COLO829 (cell line): ENCODE data around the gene TMEM225B.
"Not testable (repeated sequence)": the region's sequence is repeated elsewhere in the genome, so short reads cannot be mapped to it uniquely, and the experiment has no call there.

Experiments
- DNase-seq: peaks from one replicate; pipeline ENCODE4 v3.0.0; 2012; ENCODE audit warnings: low spot score

The TMEM225B gene, protein sequence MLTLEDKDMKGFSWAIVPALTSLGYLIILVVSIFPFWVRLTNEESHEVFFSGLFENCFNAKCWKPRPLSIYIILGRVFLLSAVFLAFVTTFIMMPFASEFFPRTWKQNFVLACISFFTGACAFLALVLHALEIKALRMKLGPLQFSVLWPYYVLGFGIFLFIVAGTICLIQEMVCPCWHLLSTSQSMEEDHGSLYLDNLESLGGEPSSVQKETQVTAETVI

GRCh38 chr7:99597762-99598501 is at the start of gene TMEM225B:
Gene TMEM225B, plus strand, starts transcription at chr7:99598267. Its CDS starts 6,122 bp downstream, at chr7:99604389.
- no peak for DNase-seq

DNA sequence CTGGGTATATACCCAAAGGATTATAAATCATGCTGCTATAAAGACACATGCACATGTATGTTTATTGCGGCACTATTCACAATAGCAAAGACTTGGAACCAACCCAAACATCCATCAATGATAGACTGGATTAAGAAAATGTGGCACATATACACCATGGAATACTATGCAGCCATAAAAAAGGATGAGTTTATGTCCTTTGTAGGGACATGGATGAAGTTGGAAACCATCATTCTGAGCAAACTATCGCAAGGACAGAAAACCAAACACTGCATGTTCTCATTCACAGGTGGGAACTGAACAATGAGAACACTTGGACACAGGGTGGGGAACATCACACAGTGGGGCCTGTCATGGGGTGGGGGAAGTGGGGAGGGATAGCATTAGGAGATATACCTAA is 48.5 kb upstream of the TMEM225B start:
- DNase-seq = not testable (repeated sequence)

- no peak for DNase-seq
Measured at GRCh38 chr7:99551334-99551733, 46.7 kb upstream of the TMEM225B start.

- DNase-seq = peak; percentile 98
Measured at GRCh38 chr7:99551767-99552463, 46.2 kb upstream of the TMEM225B start, which contains the start of gene FAM200A. Gene FAM200A, minus strand, starts transcription at chr7:99552114. Its CDS starts 3,707 bp downstream, at chr7:99548407.

DNA sequence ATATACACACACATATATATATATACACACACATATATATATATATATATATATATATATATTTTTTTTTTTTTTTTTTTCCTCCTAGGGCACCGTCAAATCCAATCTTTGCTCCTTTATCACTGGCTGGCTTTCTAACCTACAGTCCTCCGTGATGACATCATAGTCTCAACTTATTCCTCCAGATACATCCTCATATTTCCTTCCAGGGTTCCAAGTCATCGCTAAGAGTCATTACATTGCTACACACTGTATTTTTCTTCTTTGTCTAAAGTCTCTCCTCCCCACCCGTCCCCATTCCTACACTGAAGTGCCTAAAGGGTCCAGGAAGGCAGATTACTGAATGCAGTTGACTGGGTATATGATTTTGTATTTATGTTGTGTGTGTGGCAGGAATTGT is 45.0 kb upstream of the TMEM225B start:
- no peak for DNase-seq

DNA sequence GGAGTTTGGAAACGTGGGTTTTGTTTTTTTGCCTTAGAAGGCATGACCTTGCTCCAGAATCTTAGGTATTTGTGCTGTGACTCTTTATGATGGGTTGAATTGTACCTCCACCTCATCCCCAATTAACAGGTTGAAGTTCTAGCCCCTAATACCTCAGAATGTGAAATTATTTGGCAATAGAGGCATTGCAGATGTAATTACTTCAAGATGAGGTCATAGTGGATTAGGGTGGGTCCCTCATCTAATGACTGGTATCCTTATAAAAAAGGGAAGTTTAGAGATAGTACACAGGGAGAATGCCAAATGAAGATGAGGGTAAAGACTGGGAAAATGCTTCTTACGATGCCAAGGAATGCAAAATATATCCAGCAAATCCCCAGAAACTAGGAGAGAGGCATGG is 43.1 kb upstream of the TMEM225B start:
- no peak for DNase-seq

- no peak for DNase-seq
Measured at GRCh38 chr7:99557196-99557607, 40.9 kb upstream of the TMEM225B start.

- peak; percentile 40 for DNase-seq
Measured at GRCh38 chr7:99557940-99558305, 40.1 kb upstream of the TMEM225B start.

GRCh38 chr7:99558306-99559174 is 39.5 kb upstream of the TMEM225B start, which contains the start of gene ZNF655:
Gene ZNF655, plus strand, starts transcription at chr7:99558642. Its CDS starts 1,918 bp downstream, at chr7:99560560.
- peak; percentile 95 for DNase-seq

- DNase-seq = no peak
Measured at GRCh38 chr7:99559175-99559915, 38.7 kb upstream of the TMEM225B start.

DNA sequence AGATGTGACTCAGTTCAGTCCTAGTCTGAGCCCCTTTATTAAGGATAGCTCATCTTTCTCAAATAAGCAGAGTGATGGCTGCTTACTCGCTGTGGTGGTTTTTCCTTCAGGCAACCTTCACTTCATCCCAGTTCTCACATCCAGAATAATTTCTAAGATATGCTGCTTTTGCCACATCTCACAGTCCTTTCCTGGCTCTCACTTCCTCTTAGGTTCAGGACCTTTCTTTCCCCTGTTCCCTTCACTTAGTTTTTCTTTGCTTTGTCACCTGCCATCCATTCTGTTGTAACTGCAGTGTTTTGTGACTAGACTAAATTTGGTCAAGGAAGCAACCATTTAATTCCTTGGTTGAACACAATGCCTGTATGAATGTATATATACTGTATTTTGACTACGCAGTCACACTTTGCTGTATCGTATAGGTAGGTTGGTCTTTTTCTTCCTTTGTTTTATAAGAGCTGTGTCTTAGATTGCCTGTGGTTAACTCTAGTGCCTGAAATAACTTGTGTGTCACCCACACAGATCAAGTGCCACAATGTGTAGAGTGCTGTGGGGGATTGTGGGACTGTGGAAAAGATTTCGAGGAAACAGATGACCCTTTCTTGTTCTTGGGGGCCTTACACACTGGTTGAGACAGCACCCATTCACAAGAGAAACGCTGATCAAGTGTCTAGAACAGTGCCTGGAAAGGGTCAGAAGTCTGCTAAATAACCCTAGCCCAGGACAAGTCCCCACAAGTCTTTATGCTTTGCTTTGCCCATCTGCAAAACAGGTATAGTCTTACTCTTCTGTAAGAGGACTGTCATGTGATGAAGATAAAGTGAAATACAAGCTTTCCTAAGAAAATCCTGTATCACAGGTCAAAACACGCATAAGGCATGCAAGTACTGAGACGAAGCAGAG is 37.0 kb upstream of the TMEM225B start:
- no peak for DNase-seq

DNA sequence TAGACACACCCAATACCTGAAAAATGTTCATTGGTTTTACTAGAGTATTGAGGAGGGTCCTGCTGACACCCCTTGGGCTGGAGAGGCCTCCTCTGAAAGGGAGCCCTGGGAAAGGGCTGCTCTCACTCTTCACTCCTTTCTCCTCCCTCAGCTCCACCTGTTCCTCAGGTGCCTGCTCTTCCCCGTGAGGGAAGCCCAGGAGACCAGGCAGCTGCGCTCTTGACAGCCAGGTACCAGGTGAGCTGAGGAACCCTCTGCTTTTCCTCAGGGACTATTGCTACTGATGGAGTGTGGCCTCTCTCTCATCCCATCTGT is 36.4 kb upstream of the TMEM225B start:
- DNase-seq = no peak

- no peak for DNase-seq
Measured at GRCh38 chr7:99562114-99562784, 35.8 kb upstream of the TMEM225B start.

DNA sequence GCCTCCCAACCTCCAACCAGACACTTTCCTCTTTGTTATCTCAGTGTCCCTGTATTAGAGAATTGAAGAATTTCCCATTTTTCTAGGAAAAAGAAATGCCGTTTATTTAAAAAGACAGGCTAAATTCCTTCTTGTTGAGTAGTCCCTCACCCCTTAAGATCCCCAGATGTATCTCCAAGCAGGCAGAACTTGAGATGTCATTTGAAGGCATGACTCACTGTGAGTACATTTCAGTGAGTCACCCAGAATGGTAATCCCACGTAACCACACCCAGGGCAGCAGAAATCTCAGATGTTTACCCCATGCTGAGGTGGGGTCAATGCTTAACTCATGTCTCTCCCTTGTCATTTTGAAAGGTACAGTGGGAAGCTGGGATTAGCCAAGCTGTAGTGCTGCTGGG is 35.2 kb upstream of the TMEM225B start:
- peak; percentile 94 for DNase-seq

- no peak for DNase-seq
Measured at GRCh38 chr7:99563650-99564049, 34.4 kb upstream of the TMEM225B start.

GRCh38 chr7:99568770-99569169 is 29.3 kb upstream of the TMEM225B start:
- DNase-seq = not testable (repeated sequence)

- DNase-seq = no peak
Measured at GRCh38 chr7:99571768-99572167, 26.3 kb upstream of the TMEM225B start.

DNA sequence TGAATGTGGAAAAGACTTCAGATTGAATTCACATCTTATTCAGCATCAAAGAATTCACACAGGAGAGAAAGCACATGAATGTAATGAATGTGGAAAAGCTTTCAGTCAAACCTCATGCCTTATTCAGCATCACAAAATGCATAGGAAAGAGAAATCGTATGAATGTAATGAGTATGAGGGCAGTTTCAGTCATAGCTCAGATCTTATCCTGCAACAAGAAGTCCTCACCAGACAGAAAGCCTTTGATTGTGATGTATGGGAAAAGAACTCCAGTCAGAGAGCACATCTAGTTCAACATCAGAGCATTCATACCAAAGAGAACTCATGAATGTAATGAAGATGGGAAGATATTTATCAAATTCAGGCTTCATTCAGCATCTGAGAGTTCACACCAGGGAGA is 24.8 kb upstream of the TMEM225B start:
- DNase-seq = no peak

GRCh38 chr7:99576251-99576650 is 21.8 kb upstream of the TMEM225B start:
- no peak for DNase-seq
